ENCODE results near the gene CMKLR1. TPM values are rescaled to one million over a fixed set of nuclear protein-coding genes. Genes with fewer than 3 reads are reported as not detected.

The CMKLR1 gene
- total RNA-seq, 1 experiment from 2014 or later, result 0.15 TPM

GRCh38 chr12:108312073-108312659, 26.9 kb downstream of the CMKLR1 start:
- intact Hi-C loops (cut with micrococcal nuclease), result no loop called here
- no peak overlapping the region for H3K27ac ChIP-seq (ENCODE audit: low read depth, low read length)

More at GRCh38 chr12:108312073-108312659, 26.9 kb downstream of the CMKLR1 start:
- Histone ChIP-seq H3K4me1 (ENCODE audit: control insufficient read depth in 1 of 2, insufficient read depth in 2 of 2, low read length in 2 of 2) (no peaks in the 10 kb centered on the region), H3K4me3 (replicated peaks in 1 of 2; ENCODE audit: low read depth in 1 of 2, low read length in 2 of 2) (no peak overlapping the region), H3K27me3 (ENCODE audit: insufficient read depth, low read length) (peaks cover 9% of the 10 kb centered on the region; the same call in 1 of the 2 replicates), H3K4me2 (ENCODE audit: low read length) (no peak overlapping the region), H3K9me2 (ENCODE audit: insufficient read depth) (no peaks in the 10 kb centered on the region), H3K9me3 (ENCODE audit: control insufficient read depth in 1 of 2, insufficient read depth in 1 of 2, low read depth in 1 of 2, low read length in 2 of 2) (no peaks in the 10 kb centered on the region), H3K79me2 (ENCODE audit: insufficient read depth, low read length) (no peaks in the 10 kb centered on the region), H3K36me3 (ENCODE audit: control insufficient read depth in 1 of 2, insufficient read depth in 2 of 2, low read length in 2 of 2) (no peaks in the 10 kb centered on the region), H3K9ac (ENCODE audit: low read length) (no peak overlapping the region), H4K20me1 (ENCODE audit: insufficient read depth) (no peaks in the 10 kb centered on the region), H2AFZ (ENCODE audit: low read depth, low read length, poor library complexity, severe bottlenecking) (no peak overlapping the region)
- no TSS peak for BruUV-seq (replicated peaks)
- CTCF ChIA-PET, result no interaction called here
- no peak for ATAC-seq
- DNase-seq (ENCODE audit: low read depth, low spot score), result no peak
- RAD21 ChIA-PET (ENCODE audit: low non-redundant PET in 1 of 2, low total read pairs in 2 of 2, uncharacterized antibody in 2 of 2, unreplicated experiment in 2 of 2), result no interaction called here
- POLR2A ChIA-PET, result no interaction called here
- TF ChIP-seq ATF3 (IDR thresholded peaks at IDR 0.05), result no peak
- TF ChIP-seq REST (IDR thresholded peaks at IDR 0.05; ENCODE audit: low read depth), result no peak
- TF ChIP-seq MAX (IDR thresholded peaks at IDR 0.05), result no peak
- no peak for TF ChIP-seq TCF7L2 (IDR thresholded peaks at IDR 0.05; ENCODE audit: borderline replicate concordance, extremely low read depth, insufficient read depth, insufficient read length)
- no peak for TF ChIP-seq YY1 (IDR thresholded peaks at IDR 0.05; ENCODE audit: extremely low read depth, insufficient replicate concordance, low read depth, low read length)
- no peak for TF ChIP-seq SP1 (IDR thresholded peaks at IDR 0.05; ENCODE audit: low read depth)
- no peak for TF ChIP-seq ELF1 (IDR thresholded peaks at IDR 0.05; ENCODE audit: borderline replicate concordance, low read depth)
- TF ChIP-seq EZH2 (IDR thresholded peaks at IDR 0.05), result no peak
- TF ChIP-seq ZNF274 (IDR thresholded peaks at IDR 0.05; ENCODE audit: low read depth, low read length), result no peak
- TF ChIP-seq CTCF (IDR thresholded peaks at IDR 0.05 in 2 of 3, conservative IDR thresholded peaks at IDR 0.05 in 1 of 3; ENCODE audit: borderline replicate concordance in 1 of 3, insufficient read depth in 1 of 3, low read depth in 2 of 3, low read length in 2 of 3), result no peak
- TF ChIP-seq EGR1 (IDR thresholded peaks at IDR 0.05; ENCODE audit: low read depth), result no peak
- no peak for TF ChIP-seq POLR2AphosphoS5 (IDR thresholded peaks at IDR 0.05; ENCODE audit: low read depth, low read length)
